Vagina (tissue), 2 donors: Measurements from ENCODE around the gene MAP1LC3B2. TPM values are rescaled to one million over a fixed set of nuclear protein-coding genes. Genes with fewer than 3 reads are reported as not detected.
A peak's percentile ranks its signal among the peaks of the same experiment; 100 is the strongest.

Source experiments
- DNase-seq, 2 donors: peaks; one replicate each; pipeline ENCODE4 v3.0.0-alpha.2; 2017; ENCODE audit errors: extremely low spot score in 2 of 2
- H3K27ac ChIP-seq: fragments of 200-600 bp; sonication (generic); one replicate; pipeline ENCODE4 v1.5.1; 2019
- H3K27me3 ChIP-seq: fragments of 200-600 bp; sonication (generic); one replicate; pipeline ENCODE4 v1.5.1; 2019
- H3K36me3 ChIP-seq, 2 donors: fragments of 200-600 bp; sonication (generic); one replicate each; pipeline ENCODE4 v1.5.1; 2017 to 2019
- H3K4me1 ChIP-seq: fragments of 200-600 bp; sonication (generic); one replicate; pipeline ENCODE4 v1.5.1; 2019
- H3K4me3 ChIP-seq, 2 donors: fragments of 200-600 bp; sonication (generic); 1 replicate in 1 of 2; 2 replicates in 1 of 2; pipeline ENCODE4 v1.5.1; 2016 to 2019
- H3K9me3 ChIP-seq: fragments of 200-600 bp; sonication (generic); one replicate; pipeline ENCODE4 v1.5.1; 2019
- CTCF ChIP-seq, 3 experiments: fragments of 450-650 bp in 2 of 3; fragments of 200-600 bp in 1 of 3; sonication (generic) in 1 of 3; IDR thresholded peaks; one replicate each; pipeline ENCODE4 v1.5.1; 2017 to 2019; ENCODE audit warnings: antibody characterized with exemption in 3 of 3, mild to moderate bottlenecking in 2 of 3, moderate library complexity in 2 of 3
- POLR2A ChIP-seq, 2 donors: fragments of 450-650 bp; IDR thresholded peaks; one replicate each; pipeline ENCODE4 v1.6.1; 2017; ENCODE audit warnings: antibody characterized with exemption in 2 of 2, mild to moderate bottlenecking in 2 of 2, moderate library complexity in 2 of 2
- POLR2AphosphoS5 ChIP-seq, 2 donors: sonication (generic); formaldehyde crosslinking; IDR thresholded peaks; one replicate each; pipeline ENCODE4 v1.9.0; 2017; ENCODE audit warnings: antibody characterized with exemption in 2 of 2, mild to moderate bottlenecking in 2 of 2, low read depth in 1 of 2; ENCODE audit not compliant: insufficient read depth in 1 of 2
- intact Hi-C: fragments of 100-400 bp; cut with DNase I; formaldehyde crosslinking; loops from one replicate; pipeline ENCODE4 v1.15.1; 2023
- total RNA-seq: library from RNA; depleted of rRNA; stranded (reverse); fragments of >200 nt; gene quantifications from one replicate; pipeline ENCODE4 v1.2.3, GENCODE V29; 2016

MAP1LC3B2 gene
- total RNA-seq, 1 donor from 2014 or later, result not detected

GRCh38 chr12:116599285-116600136 lies 40.3 kb downstream of the MAP1LC3B2 start:
- peaks cover 46% of the 10 kb centered on the region for H3K4me1 ChIP-seq
- H3K27me3 ChIP-seq, result no peaks in the 10 kb centered on the region
- H3K36me3 ChIP-seq, result no peaks in the 10 kb centered on the region
- H3K9me3 ChIP-seq, result no peaks in the 10 kb centered on the region
- TF ChIP-seq POLR2AphosphoS5 (IDR thresholded peaks at IDR 0.05; ENCODE audit: insufficient read depth in 1 of 2, low read depth in 1 of 2) (peak; percentile 64 to 89), CTCF (IDR thresholded peaks at IDR 0.05) (peak in 2 of 3 experiments; percentile 42 to 64), POLR2A (IDR thresholded peaks at IDR 0.05) (no peak)
- peak overlapping the region; percentile 80 for H3K27ac ChIP-seq
- intact Hi-C loops, result loop anchor here (1.0 to 10.0 kb wide), 3 partner anchors 165 to 595 kb away; partner anchors contain the start of gene MED13L
- peak overlapping the region; percentile 18 to 22 for H3K4me3 ChIP-seq
- peak in 1 of 2 donors; percentile 93 for DNase-seq

GRCh38 chr12:116600959-116601918 lies 42.1 kb downstream of the MAP1LC3B2 start:
- Histone ChIP-seq H3K27ac (no peak overlapping the region), H3K4me3 (no peak overlapping the region), H3K4me1 (peaks cover 42% of the 10 kb centered on the region), H3K27me3 (no peaks in the 10 kb centered on the region), H3K9me3 (no peaks in the 10 kb centered on the region), H3K36me3 (no peaks in the 10 kb centered on the region)
- DNase-seq, result no peak
- TF ChIP-seq CTCF (IDR thresholded peaks at IDR 0.05) (no peak), POLR2A (IDR thresholded peaks at IDR 0.05) (no peak), POLR2AphosphoS5 (IDR thresholded peaks at IDR 0.05; ENCODE audit: insufficient read depth in 1 of 2, low read depth in 1 of 2) (no peak)
- intact Hi-C loops, result no loop called here

- H3K4me1 ChIP-seq, result peaks cover 42% of the 10 kb centered on the region
- H3K27me3 ChIP-seq, result no peaks in the 10 kb centered on the region
- no peaks in the 10 kb centered on the region for H3K36me3 ChIP-seq
- intact Hi-C loops, result no loop called here
- no peak overlapping the region for H3K4me3 ChIP-seq
- no peaks in the 10 kb centered on the region for H3K9me3 ChIP-seq
- H3K27ac ChIP-seq, result no peak overlapping the region
- TF ChIP-seq POLR2AphosphoS5 (IDR thresholded peaks at IDR 0.05; ENCODE audit: insufficient read depth in 1 of 2, low read depth in 1 of 2) (no peak), POLR2A (IDR thresholded peaks at IDR 0.05) (no peak), CTCF (IDR thresholded peaks at IDR 0.05) (no peak)
- no peak for DNase-seq
These were observed 43.0 kb downstream of the MAP1LC3B2 start for GRCh38 chr12:116601933-116602810.

- intact Hi-C loops, result no loop called here
- no peak for DNase-seq
- Histone ChIP-seq H3K27ac (no peak overlapping the region), H3K27me3 (no peaks in the 10 kb centered on the region), H3K4me3 (no peak overlapping the region), H3K36me3 (no peaks in the 10 kb centered on the region), H3K4me1 (peaks cover 34% of the 10 kb centered on the region), H3K9me3 (no peaks in the 10 kb centered on the region)
- TF ChIP-seq CTCF (IDR thresholded peaks at IDR 0.05) (no peak), POLR2A (IDR thresholded peaks at IDR 0.05) (no peak), POLR2AphosphoS5 (IDR thresholded peaks at IDR 0.05; ENCODE audit: insufficient read depth in 1 of 2, low read depth in 1 of 2) (no peak)
These were observed 44.5 kb downstream of the MAP1LC3B2 start for GRCh38 chr12:116603546-116604177.
